ENCODE data around the gene MAP3K21. TPM values are rescaled to one million over a fixed set of nuclear protein-coding genes. Genes with fewer than 3 reads are reported as not detected.

MAP3K21 gene
- polyA plus RNA-seq, 1 of the 3 experiments (the other 2 are of a cell fraction): 0.33 TPM

DNA sequence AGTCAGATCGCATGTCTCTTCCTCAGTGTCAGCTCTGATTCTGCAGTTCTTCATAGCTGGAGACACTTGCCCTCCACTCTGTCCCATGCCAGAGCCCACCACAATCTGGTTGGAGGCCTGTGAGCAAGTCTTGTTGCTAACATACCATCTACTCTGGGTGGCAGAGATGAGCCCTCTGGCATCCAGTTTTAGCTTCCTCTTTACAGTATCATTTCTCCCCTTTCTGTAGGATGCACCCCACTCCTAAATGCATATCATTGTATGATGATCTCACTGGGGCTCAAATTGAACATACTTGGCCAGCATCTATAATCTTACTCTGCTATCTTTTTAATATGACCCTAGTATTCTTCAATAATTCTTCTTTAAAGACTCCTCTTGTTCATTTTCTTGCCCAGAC lies 48.9 kb upstream of the MAP3K21 start:
- no peak for DNase-seq
- H3K9me2 ChIP-seq: no peaks in the 10 kb centered on the region
- POLR2A ChIA-PET: no interaction called here

DNA sequence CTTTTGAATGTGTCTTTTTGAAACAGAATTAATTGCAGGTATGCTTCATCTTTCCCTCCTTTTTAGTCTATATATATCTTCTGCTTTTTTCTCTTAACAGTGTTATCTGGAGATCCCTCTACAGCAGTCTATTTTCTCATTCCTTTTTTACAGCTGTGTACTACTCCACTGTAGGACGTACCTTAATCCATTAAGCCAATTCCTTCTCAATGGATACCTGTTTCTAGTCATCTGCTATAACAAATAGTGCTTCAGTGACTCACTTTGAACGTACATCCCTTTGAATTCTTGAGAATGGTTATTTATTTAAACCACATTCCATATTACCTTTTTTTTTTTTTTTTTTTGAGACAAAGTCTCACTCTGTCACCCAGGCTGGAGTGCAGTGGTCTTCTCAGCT lies 47.6 kb upstream of the MAP3K21 start:
- TF ChIP-seq TAF1 (IDR thresholded peaks at IDR 0.05; ENCODE audit: borderline replicate concordance, low read depth, low read length) (no peak), GABPA (IDR thresholded peaks at IDR 0.05; ENCODE audit: low read depth) (no peak), RAD21 (IDR thresholded peaks at IDR 0.05; ENCODE audit: low read length) (no peak), MEF2A (IDR thresholded peaks at IDR 0.05; ENCODE audit: borderline replicate concordance, low read depth) (no peak), NFIC (IDR thresholded peaks at IDR 0.05; ENCODE audit: borderline replicate concordance) (no peak), NRF1 (IDR thresholded peaks at IDR 0.05; ENCODE audit: low read depth, low read length) (no peak), CHD2 (IDR thresholded peaks at IDR 0.05; ENCODE audit: low read length, partially characterized antibody) (no peak), USF2 (IDR thresholded peaks at IDR 0.05; ENCODE audit: borderline replicate concordance, low read depth, low read length) (no peak), REST (IDR thresholded peaks at IDR 0.05; ENCODE audit: low read depth, low read length) (no peak), SMC3 (IDR thresholded peaks at IDR 0.05; ENCODE audit: low read depth, low read length) (no peak), SIN3A (IDR thresholded peaks at IDR 0.05; ENCODE audit: borderline replicate concordance, low read depth, low read length) (no peak), EZH2phosphoT487 (IDR thresholded peaks at IDR 0.05; ENCODE audit: borderline replicate concordance, low read depth) (no peak), GATA2 (CRISPR knock-in tag; IDR thresholded peaks at IDR 0.05) (no peak)
- Histone ChIP-seq H3K27ac (ENCODE audit: low read depth in 2 of 2, low read length in 1 of 2) (no peak overlapping the region), H4K20me1 (ENCODE audit: insufficient read depth) (no peaks in the 10 kb centered on the region), H3K36me3 (replicated peaks in 1 of 2; ENCODE audit: control insufficient read depth in 1 of 2, insufficient read depth in 2 of 2, low read length in 1 of 2) (no peaks in the 10 kb centered on the region), H3K4me1 (ENCODE audit: control insufficient read depth in 1 of 2, insufficient read depth in 2 of 2, low read depth in 1 of 2, low read length in 1 of 2) (no peaks in the 10 kb centered on the region), H3K4me2 (no peak overlapping the region), H3K9ac (no peak overlapping the region), H3K9me2 (no peaks in the 10 kb centered on the region), H3K79me2 (ENCODE audit: insufficient read depth) (peaks cover 4% of the 10 kb centered on the region; the same call in 1 of the 2 replicates), H3K27me3 (ENCODE audit: insufficient read depth) (no peaks in the 10 kb centered on the region), H2AFZ (ENCODE audit: low read depth) (no peak overlapping the region), H3K9me3 (no peaks in the 10 kb centered on the region), H3F3A (replicated peaks; ENCODE audit: insufficient read depth) (no peaks in the 10 kb centered on the region), H3K4me3 (ENCODE audit: low read depth in 2 of 2, low read length in 1 of 2) (no peak overlapping the region)
- POLR2A ChIA-PET: no interaction called here
- CTCF ChIA-PET: no interaction called here
- DNase-seq: no peak
- 84% methylated on average over 2 of the region's 2 CpGs for WGBS (ENCODE audit: low lambda C conversion rate)

More for the DNA sequence above, 48.9 kb upstream of the MAP3K21 start:
- WGBS (ENCODE audit: low lambda C conversion rate): 89% methylated on average over 1 of the region's 1 CpG
- TF ChIP-seq USF2 (IDR thresholded peaks at IDR 0.05; ENCODE audit: borderline replicate concordance, low read depth, low read length) (no peak), YY1 (IDR thresholded peaks at IDR 0.05; ENCODE audit: low read depth) (no peak), JUND (IDR thresholded peaks at IDR 0.05) (no peak), FOXM1 (IDR thresholded peaks at IDR 0.05; ENCODE audit: low read depth) (no peak), RAD21 (IDR thresholded peaks at IDR 0.05; ENCODE audit: low read length) (no peak), EZH2phosphoT487 (IDR thresholded peaks at IDR 0.05; ENCODE audit: borderline replicate concordance, low read depth) (no peak)
- TF ChIP-seq, protein P1, sequence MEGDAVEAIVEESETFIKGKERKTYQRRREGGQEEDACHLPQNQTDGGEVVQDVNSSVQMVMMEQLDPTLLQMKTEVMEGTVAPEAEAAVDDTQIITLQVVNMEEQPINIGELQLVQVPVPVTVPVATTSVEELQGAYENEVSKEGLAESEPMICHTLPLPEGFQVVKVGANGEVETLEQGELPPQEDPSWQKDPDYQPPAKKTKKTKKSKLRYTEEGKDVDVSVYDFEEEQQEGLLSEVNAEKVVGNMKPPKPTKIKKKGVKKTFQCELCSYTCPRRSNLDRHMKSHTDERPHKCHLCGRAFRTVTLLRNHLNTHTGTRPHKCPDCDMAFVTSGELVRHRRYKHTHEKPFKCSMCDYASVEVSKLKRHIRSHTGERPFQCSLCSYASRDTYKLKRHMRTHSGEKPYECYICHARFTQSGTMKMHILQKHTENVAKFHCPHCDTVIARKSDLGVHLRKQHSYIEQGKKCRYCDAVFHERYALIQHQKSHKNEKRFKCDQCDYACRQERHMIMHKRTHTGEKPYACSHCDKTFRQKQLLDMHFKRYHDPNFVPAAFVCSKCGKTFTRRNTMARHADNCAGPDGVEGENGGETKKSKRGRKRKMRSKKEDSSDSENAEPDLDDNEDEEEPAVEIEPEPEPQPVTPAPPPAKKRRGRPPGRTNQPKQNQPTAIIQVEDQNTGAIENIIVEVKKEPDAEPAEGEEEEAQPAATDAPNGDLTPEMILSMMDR (IDR thresholded peaks at IDR 0.05): no peak
- Histone ChIP-seq H3K4me3 (ENCODE audit: low read depth in 2 of 2, low read length in 1 of 2) (no peak overlapping the region), H3K27me3 (ENCODE audit: insufficient read depth) (no peaks in the 10 kb centered on the region), H3K4me1 (ENCODE audit: control insufficient read depth in 1 of 2, insufficient read depth in 2 of 2, low read depth in 1 of 2, low read length in 1 of 2) (no peaks in the 10 kb centered on the region), H3K4me2 (no peak overlapping the region), H3K9ac (no peak overlapping the region), H2AFZ (ENCODE audit: low read depth) (no peak overlapping the region), H3K79me2 (ENCODE audit: insufficient read depth) (peaks cover 4% of the 10 kb centered on the region; the same call in 1 of the 2 replicates), H3K9me3 (no peaks in the 10 kb centered on the region), H4K20me1 (ENCODE audit: insufficient read depth) (peaks cover 5% of the 10 kb centered on the region; the same call in 1 of the 2 replicates), H3K27ac (ENCODE audit: low read depth in 2 of 2, low read length in 1 of 2) (no peak overlapping the region), H3F3A (replicated peaks; ENCODE audit: insufficient read depth) (no peaks in the 10 kb centered on the region), H3K36me3 (replicated peaks in 1 of 2; ENCODE audit: control insufficient read depth in 1 of 2, insufficient read depth in 2 of 2, low read length in 1 of 2) (no peaks in the 10 kb centered on the region)
- CTCF ChIA-PET: no interaction called here

Measured in SK-N-SH (cell line).